Bronchial epithelial cell (primary cell): ENCODE results near the gene ATF4. TPM values are rescaled to one million over a fixed set of nuclear protein-coding genes. Genes with fewer than 3 reads are reported as not detected.

Experiments used
- DNase-seq: peaks from one replicate; pipeline ENCODE4 v3.0.0-alpha.2; 2010; ENCODE audit warnings: low read depth
- FAIRE-seq: peaks from 2 replicates; lab custom pipeline; 2011; peaks lifted over from hg19 to GRCh38; lab: Jason Lieb, UNC
- H3K27me3 ChIP-seq: 2 replicates; pipeline ENCODE4 v1.5.1; 2011; ENCODE audit warnings: low read length; ENCODE audit not compliant: control insufficient read depth, insufficient read depth
- H3K36me3 ChIP-seq: 2 replicates; pipeline ENCODE4 v1.5.1; 2011; ENCODE audit warnings: low read length; ENCODE audit not compliant: control insufficient read depth, insufficient read depth
- H3K4me3 ChIP-seq: 2 replicates; pipeline ENCODE4 v1.5.1; 2011; ENCODE audit warnings: mild to moderate bottlenecking, low read depth, low read length, control low read depth
- total RNA-seq: library from RNA; depleted of rRNA; stranded (reverse); fragments of >200 nt; gene quantifications from 2 replicates; pipeline ENCODE4 v1.2.1, GENCODE V29; 2014
- TF ChIP-seq, protein P1 (sequence below): IDR thresholded peaks from 2 replicates; pipeline ENCODE4 v1.5.1; 2011; ENCODE audit warnings: mild to moderate bottlenecking, moderate library complexity, low read length, control low read depth, inconsistent platforms; ENCODE audit not compliant: insufficient read depth, severe bottlenecking

Gene ATF4
- total RNA-seq, 1 donor from 2014 or later: 410 TPM

DNA sequence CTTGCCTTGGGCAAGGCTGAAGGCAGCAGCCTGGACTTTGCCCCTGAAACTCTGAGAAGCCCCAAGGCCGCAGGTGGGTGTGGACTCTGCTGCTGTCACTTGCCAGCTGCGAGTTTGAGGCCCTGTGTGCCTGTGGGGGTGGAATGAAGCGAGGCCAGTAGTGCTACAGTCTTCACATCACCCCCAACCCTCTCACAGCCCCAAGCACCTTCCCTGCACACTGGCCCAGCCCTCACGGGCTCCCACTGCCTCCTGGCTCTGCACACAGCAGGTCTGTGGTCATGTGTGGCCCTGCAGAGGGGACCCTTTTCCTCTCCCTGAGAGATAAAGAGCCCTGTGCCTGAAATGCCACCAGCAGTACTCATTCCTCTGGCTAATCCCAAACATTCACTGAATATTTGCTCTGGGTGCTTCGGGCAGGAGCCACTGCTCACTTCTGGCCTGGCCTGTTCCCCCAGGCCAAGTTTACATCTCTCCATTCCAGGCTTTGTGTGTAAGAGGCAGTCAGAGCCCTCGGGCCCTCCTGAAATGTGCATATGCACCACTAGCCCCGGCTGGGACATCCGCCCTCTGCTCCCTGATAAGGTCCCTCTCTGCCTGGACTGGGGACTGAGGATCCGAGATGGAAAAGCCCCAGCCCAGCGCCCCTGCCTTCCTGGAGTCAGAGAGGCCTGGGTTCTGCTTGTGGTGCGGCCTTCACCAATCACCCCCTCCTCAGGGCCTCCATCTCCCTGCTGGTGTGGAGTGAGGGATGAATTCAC, 45.8 kb upstream of the ATF4 start:
- no peaks in the 10 kb centered on the region for H3K36me3 ChIP-seq
- DNase-seq: no peak
- peaks cover 1% of the 10 kb centered on the region for H3K27me3 ChIP-seq
- TF ChIP-seq, protein P1, sequence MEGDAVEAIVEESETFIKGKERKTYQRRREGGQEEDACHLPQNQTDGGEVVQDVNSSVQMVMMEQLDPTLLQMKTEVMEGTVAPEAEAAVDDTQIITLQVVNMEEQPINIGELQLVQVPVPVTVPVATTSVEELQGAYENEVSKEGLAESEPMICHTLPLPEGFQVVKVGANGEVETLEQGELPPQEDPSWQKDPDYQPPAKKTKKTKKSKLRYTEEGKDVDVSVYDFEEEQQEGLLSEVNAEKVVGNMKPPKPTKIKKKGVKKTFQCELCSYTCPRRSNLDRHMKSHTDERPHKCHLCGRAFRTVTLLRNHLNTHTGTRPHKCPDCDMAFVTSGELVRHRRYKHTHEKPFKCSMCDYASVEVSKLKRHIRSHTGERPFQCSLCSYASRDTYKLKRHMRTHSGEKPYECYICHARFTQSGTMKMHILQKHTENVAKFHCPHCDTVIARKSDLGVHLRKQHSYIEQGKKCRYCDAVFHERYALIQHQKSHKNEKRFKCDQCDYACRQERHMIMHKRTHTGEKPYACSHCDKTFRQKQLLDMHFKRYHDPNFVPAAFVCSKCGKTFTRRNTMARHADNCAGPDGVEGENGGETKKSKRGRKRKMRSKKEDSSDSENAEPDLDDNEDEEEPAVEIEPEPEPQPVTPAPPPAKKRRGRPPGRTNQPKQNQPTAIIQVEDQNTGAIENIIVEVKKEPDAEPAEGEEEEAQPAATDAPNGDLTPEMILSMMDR: no peak
- FAIRE-seq: peak; percentile 60
- no peak overlapping the region for H3K4me3 ChIP-seq

DNA sequence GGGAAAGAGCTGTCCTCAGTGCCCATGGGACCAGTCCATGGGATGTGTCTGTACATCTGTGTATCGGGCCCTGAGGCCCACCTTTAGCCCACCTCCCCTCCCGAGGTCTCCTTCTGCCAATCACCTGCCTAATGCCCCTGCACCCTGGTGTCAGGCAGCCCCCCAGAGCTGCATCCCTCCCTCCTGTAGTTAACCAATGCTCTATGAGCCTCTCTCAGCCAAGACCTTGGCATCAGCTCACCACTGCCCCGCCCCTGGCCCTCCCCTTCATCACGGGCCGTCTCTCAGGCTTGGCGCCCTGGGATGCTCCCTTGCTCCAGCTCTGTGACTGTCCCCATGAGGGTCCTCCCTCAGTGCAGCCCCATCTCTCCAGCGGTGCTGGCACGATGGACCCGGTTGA, 45.0 kb upstream of the ATF4 start:
- no peak overlapping the region for H3K4me3 ChIP-seq
- peaks cover under 1% of the 10 kb centered on the region for H3K27me3 ChIP-seq
- DNase-seq (no peak), FAIRE-seq (no peak)
- H3K36me3 ChIP-seq: no peaks in the 10 kb centered on the region
- TF ChIP-seq, protein P1: no peak

- FAIRE-seq (no peak), DNase-seq (no peak)
- no peak overlapping the region for H3K4me3 ChIP-seq
- TF ChIP-seq, protein P1: no peak
- no peaks in the 10 kb centered on the region for H3K27me3 ChIP-seq
- no peaks in the 10 kb centered on the region for H3K36me3 ChIP-seq
These were observed 44.5 kb upstream of the ATF4 start for GRCh38 chr22:39475902-39476301.

DNA sequence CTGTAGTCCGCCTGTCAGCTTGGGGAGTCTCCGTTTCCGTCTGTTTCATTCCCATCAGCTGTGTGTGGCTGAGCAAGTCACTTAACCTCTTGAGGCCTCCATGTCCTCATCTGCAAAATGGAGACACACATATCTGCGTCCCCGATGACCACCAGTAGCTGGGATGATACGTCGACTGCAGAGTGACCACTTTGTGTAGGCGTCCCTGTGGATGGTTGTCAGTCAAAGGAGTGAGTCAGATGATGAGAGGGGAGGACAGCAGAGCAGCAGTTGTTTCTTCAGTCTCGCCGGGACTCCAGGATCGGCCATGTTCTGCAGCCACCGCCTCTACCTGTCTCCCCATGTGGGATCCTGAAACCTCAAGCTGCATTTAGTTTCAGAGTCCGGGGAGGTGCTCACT, 43.7 kb upstream of the ATF4 start:
- no peaks in the 10 kb centered on the region for H3K36me3 ChIP-seq
- TF ChIP-seq, protein P1: no peak
- no peak overlapping the region for H3K4me3 ChIP-seq
- peak; percentile 83 for FAIRE-seq
- no peaks in the 10 kb centered on the region for H3K27me3 ChIP-seq
- no peak for DNase-seq

DNA sequence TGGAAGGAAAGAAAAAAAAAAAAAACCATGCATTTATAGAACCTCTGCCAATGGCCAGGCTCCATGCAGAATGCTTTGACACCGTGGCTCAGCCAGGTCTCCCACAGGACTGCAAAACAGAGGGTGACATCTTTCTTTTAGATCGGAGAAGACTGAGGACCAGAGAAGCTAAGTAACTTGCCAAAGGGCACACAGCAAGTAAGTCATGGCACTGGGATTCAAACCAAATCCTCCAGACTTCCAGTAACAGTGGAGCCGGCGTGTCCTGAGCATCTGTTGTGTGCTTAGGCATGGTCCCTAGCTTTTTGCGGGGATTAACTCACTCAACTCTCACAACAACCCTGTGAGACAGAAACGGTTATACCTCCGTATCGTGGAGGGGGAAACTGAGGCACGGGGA, 42.8 kb upstream of the ATF4 start:
- FAIRE-seq: no peak

More for the DNA sequence above, 42.8 kb upstream of the ATF4 start:
- Histone ChIP-seq H3K36me3 (no peaks in the 10 kb centered on the region), H3K27me3 (no peaks in the 10 kb centered on the region), H3K4me3 (no peak overlapping the region)
- TF ChIP-seq, protein P1: no peak
- DNase-seq: no peak
